Spinal cord (tissue), 10 donors: ENCODE results near the gene VASH1. TPM values are rescaled to one million over a fixed set of nuclear protein-coding genes. Genes with fewer than 3 reads are reported as not detected.

ENCODE experiments used
- DNase-seq, 6 donors: peaks; one replicate each; pipeline versions ENCODE4 v3.0.0 to v3.0.0-alpha.2; 2013 to 2015; ENCODE audit warnings: low spot score in 6 of 6, low read depth in 4 of 6
- H3K27ac ChIP-seq: one replicate; pipeline ENCODE4 v1.5.1; 2013; ENCODE audit warnings: low read depth, low read length, control low read depth
- H3K27me3 ChIP-seq: one replicate; pipeline ENCODE4 v1.6.1; 2013; ENCODE audit warnings: low read length; ENCODE audit not compliant: control insufficient read depth, insufficient read depth
- H3K36me3 ChIP-seq: one replicate; pipeline ENCODE4 v1.6.1; 2013; ENCODE audit warnings: low read length; ENCODE audit not compliant: control insufficient read depth, insufficient read depth
- H3K4me1 ChIP-seq: one replicate; pipeline ENCODE4 v1.6.1; 2013; ENCODE audit warnings: low read length; ENCODE audit not compliant: control insufficient read depth, insufficient read depth
- H3K4me3 ChIP-seq: one replicate; pipeline ENCODE4 v1.5.1; 2013; ENCODE audit warnings: low read depth, low read length, control low read depth
- H3K9me3 ChIP-seq: one replicate; pipeline ENCODE4 v1.6.1; 2013; ENCODE audit warnings: low read length; ENCODE audit not compliant: control insufficient read depth, insufficient read depth
- WGBS: methylation state at CpG from one replicate; pipeline ENCODE4 v1.1.5; 2013; ENCODE audit warnings: missing lambda C conversion rate; ENCODE audit not compliant: insufficient coverage; 5-methylcytosine and 5-hydroxymethylcytosine counted together
- polyA plus RNA-seq, 2 donors: library from polyadenylated mRNA; unstranded; fragments of 120-200 nt; gene quantifications; one replicate each; pipeline ENCODE4 v1.2.1, GENCODE V29; 2013; ENCODE audit not compliant: insufficient read length in 2 of 2
- total RNA-seq, 2 donors: library from RNA; depleted of rRNA in 1 of 2; stranded (reverse); fragments of 120-200 nt in 1 of 2; fragments of >200 nt in 1 of 2; gene quantifications; one replicate each; pipeline versions ENCODE4 v1.2.3 to v1.2.4, GENCODE V29; 2013 to 2014
- donor health status: healthy.

VASH1 gene
- total and polyA plus RNA-seq, 4 donors, result 26.3 to 91.0 (median 58.2) TPM

GRCh38 chr14:76775695-76776427 is 14.6 kb downstream of the VASH1 start:
- 94% methylated on average over 46 of the region's 54 CpGs for WGBS
- no peak overlapping the region for H3K27ac ChIP-seq

GRCh38 chr14:76776428-76777251 is 15.4 kb downstream of the VASH1 start:
- no peak overlapping the region for H3K4me3 ChIP-seq
- peaks cover 82% of the 10 kb centered on the region for H3K4me1 ChIP-seq
- H3K27me3 ChIP-seq, result no peaks in the 10 kb centered on the region
- H3K9me3 ChIP-seq, result no peaks in the 10 kb centered on the region
- H3K27ac ChIP-seq, result peak overlapping the region; percentile 15
- 83% methylated on average over 6 of the region's 10 CpGs for WGBS
- DNase-seq, result no peak
- peaks cover 92% of the 10 kb centered on the region for H3K36me3 ChIP-seq

More at GRCh38 chr14:76775695-76776427, 14.6 kb downstream of the VASH1 start:
- peaks cover 92% of the 10 kb centered on the region for H3K36me3 ChIP-seq
- H3K4me3 ChIP-seq, result no peak overlapping the region
- H3K4me1 ChIP-seq, result peaks cover 82% of the 10 kb centered on the region
- H3K27me3 ChIP-seq, result no peaks in the 10 kb centered on the region
- DNase-seq, result no peak
- H3K9me3 ChIP-seq, result no peaks in the 10 kb centered on the region

- Histone ChIP-seq H3K4me3 (no peak overlapping the region), H3K36me3 (peaks cover 95% of the 10 kb centered on the region), H3K4me1 (peaks cover 82% of the 10 kb centered on the region), H3K9me3 (no peaks in the 10 kb centered on the region), H3K27me3 (no peaks in the 10 kb centered on the region), H3K27ac (no peak overlapping the region)
- DNase-seq, result no peak
- WGBS, result 78% methylated on average over 1 of the region's 9 CpGs
Measured at GRCh38 chr14:76777721-76778120, 16.5 kb downstream of the VASH1 start.

- Histone ChIP-seq H3K9me3 (no peaks in the 10 kb centered on the region), H3K27me3 (no peaks in the 10 kb centered on the region), H3K4me3 (no peak overlapping the region), H3K27ac (no peak overlapping the region), H3K4me1 (peaks cover 78% of the 10 kb centered on the region), H3K36me3 (peaks cover 98% of the 10 kb centered on the region)
- DNase-seq, result no peak
- 87% methylated on average over 10 of the region's 16 CpGs for WGBS
Measured at GRCh38 chr14:76778546-76779215, 17.4 kb downstream of the VASH1 start.

GRCh38 chr14:76779221-76780057 is 18.2 kb downstream of the VASH1 start:
- no peak overlapping the region for H3K4me3 ChIP-seq
- H3K4me1 ChIP-seq, result peaks cover 75% of the 10 kb centered on the region
- H3K36me3 ChIP-seq, result peaks cover 96% of the 10 kb centered on the region
- H3K9me3 ChIP-seq, result no peaks in the 10 kb centered on the region
- DNase-seq, result no peak
- no peak overlapping the region for H3K27ac ChIP-seq
- 95% methylated on average over 7 of the region's 7 CpGs for WGBS
- H3K27me3 ChIP-seq, result no peaks in the 10 kb centered on the region

- 98% methylated on average over 2 of the region's 2 CpGs for WGBS
- no peaks in the 10 kb centered on the region for H3K9me3 ChIP-seq
- H3K4me1 ChIP-seq, result peaks cover 76% of the 10 kb centered on the region
- H3K27me3 ChIP-seq, result no peaks in the 10 kb centered on the region
- no peak for DNase-seq
- peaks cover 95% of the 10 kb centered on the region for H3K36me3 ChIP-seq
- no peak overlapping the region for H3K4me3 ChIP-seq
- peak overlapping the region; percentile 29 for H3K27ac ChIP-seq
Measured at GRCh38 chr14:76780058-76780345, 18.7 kb downstream of the VASH1 start.

- Histone ChIP-seq H3K4me1 (peaks cover 73% of the 10 kb centered on the region), H3K27me3 (no peaks in the 10 kb centered on the region), H3K27ac (peak overlapping the region; percentile 29), H3K4me3 (no peak overlapping the region), H3K36me3 (peaks cover 91% of the 10 kb centered on the region), H3K9me3 (no peaks in the 10 kb centered on the region)
- DNase-seq, result no peak
- WGBS, result 35% methylated on average over 4 of the region's 5 CpGs
Measured at GRCh38 chr14:76780360-76780759, 19.1 kb downstream of the VASH1 start.

- Histone ChIP-seq H3K27ac (peak overlapping the region; percentile 34), H3K27me3 (no peaks in the 10 kb centered on the region), H3K36me3 (peaks cover 84% of the 10 kb centered on the region), H3K9me3 (no peaks in the 10 kb centered on the region), H3K4me3 (no peak overlapping the region), H3K4me1 (peaks cover 69% of the 10 kb centered on the region)
- WGBS, result 50% methylated on average over 9 of the region's 11 CpGs
- DNase-seq, result peak in 2 of 6 donors; percentile 49 to 69
Measured at GRCh38 chr14:76780875-76781647, 19.8 kb downstream of the VASH1 start.
